ENCODE results near the gene TRIM24. TPM values are rescaled to one million over a fixed set of nuclear protein-coding genes. Genes with fewer than 3 reads are reported as not detected.
"Not testable (repeated sequence)": the region's sequence is repeated elsewhere in the genome, so short reads cannot be mapped to it uniquely, and the experiment has no call there.

TRIM24 gene
- total RNA-seq, 1 donor from 2014 or later = 28.2 TPM

- peak; percentile 74 for DNase-seq (ENCODE audit: low read depth)
These were observed 869 bp downstream of the TRIM24 start for GRCh38 chr7:138460649-138461607.

- DNase-seq (ENCODE audit: low read depth) = not testable (repeated sequence)
These were observed 3.2 kb downstream of the TRIM24 start for GRCh38 chr7:138463291-138463618.

- DNase-seq (ENCODE audit: low read depth) = peak; percentile 22
These were observed 5.0 kb downstream of the TRIM24 start for GRCh38 chr7:138465046-138465445.

- not testable (repeated sequence) for DNase-seq (ENCODE audit: low read depth)
These were observed 6.2 kb downstream of the TRIM24 start for GRCh38 chr7:138466069-138466756.

- DNase-seq (ENCODE audit: low read depth) = peak; percentile 59
These were observed 8.4 kb downstream of the TRIM24 start for GRCh38 chr7:138468244-138469123.

GRCh38 chr7:138470391-138471157 lies 10.5 kb downstream of the TRIM24 start:
- no peak for DNase-seq (ENCODE audit: low read depth)

- DNase-seq (ENCODE audit: low read depth) = no peak
These were observed 12.4 kb downstream of the TRIM24 start for GRCh38 chr7:138472292-138473079.

GRCh38 chr7:138475377-138475776 lies 15.3 kb downstream of the TRIM24 start:
- no peak for DNase-seq (ENCODE audit: low read depth)

- DNase-seq (ENCODE audit: low read depth) = no peak
These were observed 17.1 kb downstream of the TRIM24 start for GRCh38 chr7:138477081-138477578.

GRCh38 chr7:138477581-138477980 lies 17.5 kb downstream of the TRIM24 start:
- DNase-seq (ENCODE audit: low read depth) = no peak

- DNase-seq (ENCODE audit: low read depth) = peak; percentile 14
These were observed 18.4 kb downstream of the TRIM24 start for GRCh38 chr7:138478499-138478908.

GRCh38 chr7:138480527-138480926 lies 20.5 kb downstream of the TRIM24 start:
- no peak for DNase-seq (ENCODE audit: low read depth)

- no peak for DNase-seq (ENCODE audit: low read depth)
These were observed 21.7 kb downstream of the TRIM24 start for GRCh38 chr7:138481447-138482380.

- DNase-seq (ENCODE audit: low read depth) = no peak
These were observed 23.5 kb downstream of the TRIM24 start for GRCh38 chr7:138483531-138483930.

- not testable (repeated sequence) for DNase-seq (ENCODE audit: low read depth)
These were observed 25.4 kb downstream of the TRIM24 start for GRCh38 chr7:138485508-138485907.

GRCh38 chr7:138489139-138489538 lies 29.1 kb downstream of the TRIM24 start:
- DNase-seq (ENCODE audit: low read depth) = not testable (repeated sequence)

GRCh38 chr7:138491612-138492386 lies 31.7 kb downstream of the TRIM24 start:
- DNase-seq (ENCODE audit: low read depth) = no peak

GRCh38 chr7:138492423-138492822 lies 32.4 kb downstream of the TRIM24 start:
- no peak for DNase-seq (ENCODE audit: low read depth)
